ENCODE measurements around the gene AP4E1.

DNA sequence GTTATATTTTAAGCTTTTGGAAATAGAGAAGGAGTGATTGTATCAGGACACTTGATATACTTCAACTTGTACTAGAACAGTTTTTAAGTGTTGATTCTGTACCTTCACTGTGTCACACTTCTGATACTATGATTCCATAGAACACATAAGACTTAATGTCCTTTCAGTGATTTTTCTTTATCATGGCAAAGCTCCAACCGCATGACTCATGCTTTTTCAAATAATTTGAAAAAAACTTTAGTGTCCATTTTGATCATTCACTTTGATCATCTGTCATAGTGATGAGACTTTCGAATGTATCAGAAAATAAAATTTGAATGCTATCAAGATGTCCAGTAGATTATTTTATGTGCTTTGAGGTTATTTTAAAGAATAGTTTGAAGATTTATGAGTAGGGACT lies 32.0 kb downstream of the AP4E1 start:
- TF ChIP-seq, protein P1, sequence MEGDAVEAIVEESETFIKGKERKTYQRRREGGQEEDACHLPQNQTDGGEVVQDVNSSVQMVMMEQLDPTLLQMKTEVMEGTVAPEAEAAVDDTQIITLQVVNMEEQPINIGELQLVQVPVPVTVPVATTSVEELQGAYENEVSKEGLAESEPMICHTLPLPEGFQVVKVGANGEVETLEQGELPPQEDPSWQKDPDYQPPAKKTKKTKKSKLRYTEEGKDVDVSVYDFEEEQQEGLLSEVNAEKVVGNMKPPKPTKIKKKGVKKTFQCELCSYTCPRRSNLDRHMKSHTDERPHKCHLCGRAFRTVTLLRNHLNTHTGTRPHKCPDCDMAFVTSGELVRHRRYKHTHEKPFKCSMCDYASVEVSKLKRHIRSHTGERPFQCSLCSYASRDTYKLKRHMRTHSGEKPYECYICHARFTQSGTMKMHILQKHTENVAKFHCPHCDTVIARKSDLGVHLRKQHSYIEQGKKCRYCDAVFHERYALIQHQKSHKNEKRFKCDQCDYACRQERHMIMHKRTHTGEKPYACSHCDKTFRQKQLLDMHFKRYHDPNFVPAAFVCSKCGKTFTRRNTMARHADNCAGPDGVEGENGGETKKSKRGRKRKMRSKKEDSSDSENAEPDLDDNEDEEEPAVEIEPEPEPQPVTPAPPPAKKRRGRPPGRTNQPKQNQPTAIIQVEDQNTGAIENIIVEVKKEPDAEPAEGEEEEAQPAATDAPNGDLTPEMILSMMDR (IDR thresholded peaks at IDR 0.05; ENCODE audit: insufficient read depth, low read length) = no peak
- TF ChIP-seq GABPA (IDR thresholded peaks at IDR 0.05; ENCODE audit: low read depth) = no peak
